A172 (cell line): ENCODE results near the gene ZFP36L2. TPM values are rescaled to one million over a fixed set of nuclear protein-coding genes. Genes with fewer than 3 reads are reported as not detected.
"Not testable (repeated sequence)": the region's sequence is repeated elsewhere in the genome, so short reads cannot be mapped to it uniquely, and the experiment has no call there.

Experiments
- DNase-seq: peaks from one replicate; pipeline ENCODE4 v3.0.0-alpha.2; 2015; ENCODE audit warnings: low spot score
- total RNA-seq: library from RNA; depleted of rRNA; stranded (reverse); fragments of >200 nt; shearing (Covaris generic); gene quantifications from 2 replicates; pipeline ENCODE4 v1.2.3, GENCODE V29; 2014

The ZFP36L2 gene
- total RNA-seq, 1 experiment from 2014 or later, result 1.4 TPM

GRCh38 chr2:43207553-43208300, 18.7 kb downstream of the ZFP36L2 start:
- no peak for DNase-seq

DNA sequence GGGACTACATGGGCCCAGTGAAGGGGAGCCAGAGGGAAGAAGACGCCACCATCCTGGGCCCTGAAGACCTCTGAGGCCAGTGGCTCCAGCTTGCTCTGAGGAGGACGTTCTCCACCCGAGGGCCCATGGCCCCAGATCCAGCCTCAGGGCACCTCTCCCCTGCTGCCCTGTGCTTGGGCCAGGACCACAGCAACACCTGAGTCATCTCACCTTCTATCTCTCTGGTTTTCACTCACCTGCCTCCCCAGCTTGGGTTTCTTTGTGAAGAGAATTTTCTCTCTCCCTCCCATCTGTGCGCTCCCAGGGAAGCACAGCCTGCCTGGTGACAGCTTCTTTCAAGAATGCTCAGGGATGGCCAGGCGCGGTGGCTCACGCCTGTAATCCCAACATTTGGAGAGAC, 19.8 kb downstream of the ZFP36L2 start:
- DNase-seq, result no peak

DNA sequence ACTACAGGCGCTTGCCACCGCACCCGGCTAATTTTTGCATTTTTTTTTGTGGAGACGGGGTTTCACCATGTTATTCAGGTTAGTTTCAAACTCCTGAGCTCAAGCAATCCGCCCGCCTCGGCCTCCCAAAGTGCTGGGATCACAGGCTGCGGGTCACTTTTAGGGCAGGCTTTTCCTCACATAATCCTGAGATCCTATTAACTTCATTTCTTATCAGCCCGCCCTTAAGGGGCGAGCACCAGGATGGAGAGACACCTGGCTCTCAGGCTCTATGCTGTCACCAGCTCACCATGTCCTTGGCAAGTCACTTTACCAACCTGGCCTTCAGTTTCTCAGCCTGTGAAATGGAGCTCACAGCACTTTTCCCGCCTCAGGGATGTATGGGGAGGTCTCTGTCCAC, 23.0 kb downstream of the ZFP36L2 start:
- no peak for DNase-seq

GRCh38 chr2:43202289-43202688, 24.1 kb downstream of the ZFP36L2 start:
- no peak for DNase-seq

- no peak for DNase-seq
These were observed 24.9 kb downstream of the ZFP36L2 start for GRCh38 chr2:43201497-43201896.

DNA sequence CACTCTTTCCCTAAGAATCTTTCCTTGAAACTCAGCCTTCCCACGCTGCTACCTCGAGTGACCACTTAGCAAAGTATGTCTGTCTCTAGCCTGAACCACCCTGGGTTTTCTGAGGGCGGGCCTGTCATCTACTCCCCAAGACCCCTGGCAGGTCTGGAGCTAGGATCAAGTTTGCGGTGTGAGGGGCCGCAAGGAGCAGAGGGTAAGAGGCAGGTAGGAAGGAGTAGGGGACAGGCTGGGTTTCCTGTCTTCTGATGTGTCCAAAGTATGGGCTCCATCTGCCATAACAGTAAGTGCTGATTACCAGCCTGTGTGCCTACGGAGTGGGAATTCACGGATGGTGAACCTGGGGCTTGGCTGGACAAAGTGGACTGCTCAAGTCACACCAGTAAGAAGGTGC, 25.4 kb downstream of the ZFP36L2 start:
- DNase-seq, result no peak

DNA sequence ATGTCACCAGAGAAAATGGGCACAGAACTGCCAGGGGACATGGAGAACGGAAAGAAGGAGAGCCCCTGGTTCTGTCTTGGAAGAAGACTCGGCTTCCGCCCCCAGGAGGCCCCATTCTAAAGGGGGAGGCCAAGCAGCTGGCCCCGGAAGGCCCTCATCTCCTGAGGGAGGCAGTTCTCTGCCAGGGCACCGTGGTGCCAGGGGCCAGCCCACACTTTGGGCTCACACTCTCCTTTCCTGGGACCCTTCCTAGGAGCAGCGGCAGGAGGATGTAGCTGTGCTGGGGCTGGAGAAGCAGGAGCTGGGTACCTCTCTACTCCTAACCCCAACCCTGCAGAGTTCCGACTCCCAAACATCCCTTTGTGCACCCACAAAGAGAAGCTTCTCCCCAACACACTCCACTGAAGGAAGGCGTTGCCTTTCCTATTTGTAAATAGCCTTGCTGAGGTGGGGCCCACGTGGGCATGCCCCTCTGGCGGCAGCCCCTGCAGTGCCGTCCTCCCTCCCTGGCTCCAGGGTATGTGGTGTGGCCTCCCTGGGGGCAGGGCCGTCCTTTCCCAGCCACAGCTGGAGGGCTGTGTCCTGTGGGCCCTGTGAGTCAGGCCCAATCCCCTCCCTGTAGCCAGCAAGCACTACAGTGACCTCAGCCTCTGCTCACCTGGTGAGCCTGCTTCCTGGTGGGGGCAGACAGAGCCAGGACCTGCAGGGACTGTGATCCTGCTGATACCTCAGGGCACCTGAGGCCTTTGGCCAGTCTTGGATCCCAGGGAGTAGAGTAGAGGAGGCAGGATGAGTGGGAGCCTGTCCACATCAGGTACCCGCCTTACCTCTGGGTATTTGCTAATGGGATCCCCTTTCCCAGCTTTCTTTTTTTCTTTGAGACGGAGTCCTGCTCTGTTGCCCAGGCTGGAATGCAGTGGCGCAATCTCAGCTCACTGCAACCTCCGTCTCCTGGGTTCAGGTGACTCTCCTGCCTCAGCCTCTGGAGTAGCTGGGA, 26.6 kb downstream of the ZFP36L2 start:
- peak; percentile 55 for DNase-seq

DNA sequence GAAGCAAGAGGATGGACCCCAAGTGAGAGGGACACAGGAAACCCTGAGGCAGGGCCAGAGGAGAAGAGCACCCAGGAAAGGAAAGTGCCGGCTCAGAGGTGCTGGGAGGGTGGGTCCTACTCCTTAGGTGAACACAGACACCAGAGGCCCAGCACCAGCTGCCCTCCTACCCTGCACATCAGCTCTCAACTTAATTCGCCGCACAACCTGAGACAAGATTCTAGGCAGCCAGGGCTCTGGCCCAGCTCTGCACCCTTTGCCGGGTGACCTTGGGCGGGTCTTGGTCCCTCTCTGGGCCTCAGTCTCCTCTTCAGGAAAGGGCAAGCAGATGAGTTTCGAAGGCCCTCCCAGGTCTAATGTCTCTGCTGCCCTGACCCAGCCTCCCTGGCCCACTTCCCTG, 28.1 kb downstream of the ZFP36L2 start:
- DNase-seq, result no peak

- DNase-seq, result no peak
These were observed 28.9 kb downstream of the ZFP36L2 start for GRCh38 chr2:43197588-43197896.

- DNase-seq, result no peak
These were observed 29.4 kb downstream of the ZFP36L2 start for GRCh38 chr2:43196768-43197587.

DNA sequence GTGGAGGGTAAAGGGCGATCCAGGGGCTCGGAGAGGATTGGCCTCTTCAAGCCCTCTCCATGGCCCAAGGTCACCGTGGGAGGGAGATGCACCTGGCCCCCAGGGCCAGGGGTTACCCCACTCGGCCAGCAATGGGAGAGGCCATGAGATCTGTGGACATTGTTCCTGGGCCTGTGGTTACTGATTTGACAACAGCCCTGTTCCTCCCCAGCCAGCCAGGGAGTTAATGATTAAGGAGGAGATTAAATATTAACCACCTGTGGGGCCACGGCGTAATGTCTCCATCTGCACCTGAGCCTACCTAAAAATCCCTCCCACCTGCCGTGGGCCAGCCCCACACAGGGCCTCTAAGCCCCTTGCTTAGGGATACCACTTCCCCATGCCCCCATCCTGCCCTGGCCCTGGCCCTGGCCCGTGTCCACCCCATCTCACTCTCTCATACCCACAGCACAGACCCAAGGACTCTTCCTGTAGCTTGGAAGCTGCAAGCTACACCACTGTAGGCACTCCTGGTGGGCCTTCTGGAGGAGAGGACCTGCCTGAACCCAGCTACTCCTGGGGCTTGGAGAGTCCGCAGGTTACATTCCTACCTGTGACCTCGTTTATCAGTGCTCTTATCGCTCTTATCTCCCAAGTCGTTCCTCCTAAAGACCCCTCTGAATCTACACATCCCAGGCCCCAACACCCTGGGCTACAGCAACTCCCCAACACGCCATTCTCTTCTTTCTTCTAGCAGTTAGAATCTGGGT, 32.1 kb downstream of the ZFP36L2 start:
- no peak for DNase-seq

DNA sequence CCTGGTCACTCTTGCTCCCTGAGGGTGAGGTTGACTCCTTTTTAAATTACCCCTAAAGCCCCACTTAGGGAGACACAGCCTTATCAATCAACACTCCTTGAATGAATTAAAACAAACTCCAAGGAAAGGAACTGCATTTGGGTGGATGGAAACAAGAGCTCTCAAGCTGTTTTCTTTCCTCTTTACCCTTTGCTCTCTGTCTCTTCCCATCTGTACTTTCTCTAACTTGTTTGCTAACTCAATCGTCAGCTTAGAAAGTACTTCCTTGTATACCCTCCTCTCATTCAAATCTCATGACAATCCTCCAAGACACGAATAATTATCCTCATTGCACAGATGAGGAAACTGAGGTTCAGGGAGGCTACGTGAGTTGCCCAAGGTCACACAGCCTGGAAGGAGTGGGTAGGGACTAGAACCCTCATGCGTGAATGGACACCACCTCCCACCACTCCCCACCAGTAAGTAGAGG, 32.7 kb downstream of the ZFP36L2 start:
- DNase-seq, result no peak

DNA sequence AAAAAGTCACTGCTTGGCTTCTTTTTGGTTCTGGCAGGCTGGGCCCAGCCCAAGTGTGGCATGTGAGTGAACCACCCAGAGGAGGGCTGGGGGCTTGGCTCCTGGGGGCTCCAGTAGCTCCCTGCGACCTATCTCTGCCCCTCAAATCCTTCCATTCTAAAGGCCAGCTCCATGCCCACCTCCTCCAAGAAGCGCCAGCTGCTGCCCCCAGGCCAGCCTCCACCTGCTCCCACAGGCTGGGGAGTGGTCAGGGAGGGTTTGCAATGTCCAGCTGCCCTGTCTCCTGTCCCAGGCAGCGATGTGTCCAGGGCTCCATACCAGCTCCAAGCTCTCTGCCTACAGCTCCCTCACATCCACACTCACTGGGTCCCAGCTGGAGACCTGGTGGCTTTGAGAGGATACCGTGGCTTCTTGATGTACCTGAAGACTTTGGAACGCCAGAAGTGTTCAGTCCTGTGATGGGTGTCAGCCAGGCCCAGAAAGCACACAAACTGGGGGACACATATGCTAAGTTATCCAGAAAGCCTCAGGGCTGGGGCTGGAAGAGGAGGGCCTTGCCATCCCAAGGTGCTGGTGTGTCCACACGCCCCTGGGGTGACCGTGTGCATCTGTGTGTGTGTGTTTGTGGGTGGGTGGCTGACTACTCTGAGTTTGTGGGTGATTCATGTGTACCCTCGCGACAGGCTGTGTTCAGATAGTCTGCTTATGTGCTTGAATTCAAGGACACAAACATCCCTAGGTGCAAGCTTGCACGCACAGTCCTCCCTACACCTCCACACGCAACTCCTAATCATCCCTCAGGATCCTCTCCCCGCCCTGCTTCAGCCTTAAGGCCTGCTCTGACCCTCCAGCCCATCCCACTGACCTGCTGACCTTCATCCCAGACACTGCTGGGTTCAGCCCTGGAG, 33.4 kb downstream of the ZFP36L2 start:
- DNase-seq, result no peak

GRCh38 chr2:43191947-43192516, 34.4 kb downstream of the ZFP36L2 start:
- no peak for DNase-seq

DNA sequence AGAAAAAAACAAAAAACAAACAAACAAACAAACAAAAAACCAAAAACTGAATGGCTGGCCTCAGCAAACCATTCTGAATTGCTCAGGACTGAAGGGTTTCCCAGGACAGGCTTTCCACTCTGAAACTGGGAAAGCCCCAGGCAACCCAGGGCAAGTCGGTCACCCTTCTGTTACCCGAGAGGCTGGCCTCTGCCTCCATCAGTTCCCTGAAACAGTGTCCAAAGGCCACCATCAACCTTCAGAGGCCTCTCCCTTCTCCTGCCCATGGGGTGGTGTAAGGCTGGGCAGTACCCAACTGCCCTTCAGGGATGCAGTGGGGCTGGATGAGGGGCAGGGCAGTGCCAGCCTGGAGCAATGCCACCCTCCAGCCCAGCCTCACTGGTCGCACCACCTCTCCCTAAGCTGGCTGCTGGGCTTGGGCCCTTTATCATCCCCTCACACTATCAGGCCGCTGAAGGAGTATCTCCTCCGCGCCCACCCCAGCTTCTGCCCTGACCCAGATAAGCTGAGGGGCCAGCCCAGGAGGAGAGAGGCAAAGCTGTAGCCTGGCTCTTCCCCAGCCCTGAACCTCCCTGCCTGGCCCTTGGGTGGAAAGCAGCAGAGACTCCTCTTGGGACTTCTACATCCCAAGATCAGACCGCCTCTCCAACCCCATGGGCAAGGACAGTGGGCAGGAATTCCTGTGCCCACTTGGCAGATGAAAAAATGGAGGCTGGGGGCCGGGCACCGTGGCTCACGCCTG, 35.9 kb downstream of the ZFP36L2 start:
- DNase-seq, result no peak

DNA sequence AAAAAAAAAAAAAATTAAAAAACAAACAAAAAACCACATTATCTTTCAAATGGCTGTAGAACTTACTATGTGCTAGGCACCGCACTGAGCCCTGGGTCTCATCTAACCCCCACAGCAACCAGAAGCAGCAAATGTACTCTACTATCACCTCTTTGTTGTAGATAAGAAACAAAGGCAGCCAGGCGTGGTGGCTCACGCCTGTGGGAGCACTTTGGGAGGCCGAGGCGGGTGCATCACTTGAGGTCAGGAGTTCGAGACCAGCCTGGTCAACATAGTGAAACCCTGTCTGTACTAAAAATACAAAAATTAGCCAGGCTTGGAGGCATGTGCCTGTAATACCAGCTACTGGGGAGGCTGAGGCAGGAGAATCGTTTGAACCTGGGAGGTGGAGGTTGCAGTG, 36.5 kb downstream of the ZFP36L2 start:
- not testable (repeated sequence) for DNase-seq

DNA sequence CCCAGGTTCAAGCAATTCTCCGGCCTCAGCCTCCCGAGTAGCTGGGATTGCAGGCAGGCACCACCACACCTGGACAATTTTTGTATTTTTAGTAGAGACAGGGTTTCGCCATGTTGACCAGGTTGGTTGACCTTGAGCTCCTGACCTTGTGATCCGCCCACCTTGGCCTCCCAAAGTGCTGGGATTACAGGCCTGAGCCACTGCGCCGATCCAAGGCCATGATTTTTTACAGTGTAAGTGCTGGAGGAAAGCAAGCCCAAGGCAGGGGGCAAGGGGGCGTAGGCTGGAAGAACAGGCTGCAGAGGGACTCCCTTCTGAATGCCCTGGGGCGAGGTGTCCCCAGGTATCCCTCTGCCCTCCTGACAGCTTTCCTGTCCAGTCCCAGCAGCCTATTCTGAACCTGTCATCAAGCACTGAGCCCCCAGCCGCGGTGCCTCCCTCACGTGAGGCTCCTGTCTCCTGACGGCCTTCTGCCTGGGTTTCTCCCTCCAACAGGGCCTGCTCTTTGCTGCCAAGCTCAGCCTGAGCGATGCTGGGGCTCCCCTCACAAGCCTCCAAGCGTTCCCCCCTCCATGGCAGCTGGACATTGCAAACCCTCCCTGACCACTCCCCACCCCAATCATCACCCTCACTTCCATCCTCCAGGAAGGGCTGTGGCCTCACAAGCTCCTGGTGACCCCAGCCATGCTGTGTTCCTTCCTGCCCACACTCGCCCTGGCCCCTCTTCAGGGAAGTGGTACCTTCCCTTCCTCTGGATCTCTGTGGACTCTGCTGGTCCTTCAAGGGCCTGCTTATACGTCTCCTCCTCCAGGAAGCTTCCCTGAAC, 37.6 kb downstream of the ZFP36L2 start:
- DNase-seq, result no peak

DNA sequence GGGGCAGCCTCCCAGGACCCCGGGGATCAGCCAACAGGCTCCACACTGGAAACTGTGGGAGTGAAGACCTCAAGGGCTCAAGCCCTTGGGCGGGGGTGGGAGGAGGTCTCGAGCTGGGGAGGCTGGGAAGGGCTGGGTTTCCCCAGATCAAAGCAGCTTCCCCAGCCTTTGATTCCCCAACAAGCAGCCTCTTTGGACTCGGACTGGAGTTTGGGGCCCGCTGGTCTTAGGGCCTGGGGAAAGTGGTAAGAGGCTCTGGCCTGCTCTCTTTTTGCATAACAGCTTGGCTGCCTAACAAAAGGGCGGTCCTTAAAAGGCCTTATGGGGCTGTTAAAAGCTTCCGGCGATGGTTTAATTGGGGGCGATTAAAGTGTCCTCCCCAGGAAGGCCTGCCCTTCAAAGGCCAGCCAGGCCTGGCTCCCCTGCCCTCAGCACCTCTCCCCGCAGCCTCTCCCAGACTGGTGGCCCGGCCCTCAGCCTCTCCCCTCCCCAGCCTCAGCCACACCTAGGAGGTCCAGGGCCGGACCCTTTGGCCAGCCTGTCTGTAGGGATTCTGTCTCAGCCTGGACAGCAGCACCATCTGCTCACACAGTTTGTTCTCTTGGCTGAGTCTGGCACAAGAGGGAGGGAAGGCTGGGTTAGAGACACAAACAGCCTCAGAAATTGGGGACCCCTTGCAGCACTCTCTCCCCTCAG, 39.6 kb downstream of the ZFP36L2 start:
- no peak for DNase-seq
